ENCODE results near the gene MKS1.

MKS1 gene

DNA sequence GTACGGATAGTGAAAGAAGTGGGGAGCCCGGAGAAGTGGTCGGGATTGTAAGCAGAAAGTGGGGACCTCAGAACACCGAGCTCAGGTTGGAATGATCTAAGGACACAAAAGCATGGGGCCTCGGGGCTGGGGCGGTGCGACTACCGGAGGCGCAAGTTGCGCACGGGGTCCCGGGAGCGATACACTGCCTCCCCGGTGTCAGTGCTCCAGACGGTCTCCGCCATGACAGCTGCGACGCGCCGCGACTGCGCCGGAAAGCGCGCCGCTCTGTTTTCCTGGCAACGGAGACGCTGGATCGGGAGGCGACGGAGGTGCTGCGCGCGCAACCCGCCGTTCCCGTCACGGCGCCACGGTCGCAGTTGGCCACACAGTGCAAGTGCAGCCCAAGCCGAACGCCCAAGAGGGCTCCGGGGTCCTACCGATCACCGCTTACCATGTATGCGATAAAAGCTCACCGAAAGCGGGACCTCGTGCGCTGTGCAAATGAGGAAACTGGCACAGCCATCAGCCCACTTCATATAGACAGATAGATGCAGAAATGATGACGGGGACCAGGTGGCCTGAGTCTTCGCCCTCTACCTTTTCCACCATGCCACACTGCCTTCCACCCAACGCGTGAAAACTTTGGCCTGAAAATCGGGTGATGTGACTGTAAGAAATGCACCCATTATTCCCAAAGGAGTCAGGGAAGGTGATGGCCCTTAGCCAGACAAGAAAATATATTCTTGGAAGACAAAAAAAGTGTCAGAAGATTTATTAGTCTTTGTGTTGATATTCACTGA, at the start of gene MKS1:
Gene MKS1, minus strand, starts transcription at position 249 of the 782 bp plus-strand sequence. Its CDS starts 25 bp downstream, at position 224.
- peak; percentile 98 for DNase-seq

DNA sequence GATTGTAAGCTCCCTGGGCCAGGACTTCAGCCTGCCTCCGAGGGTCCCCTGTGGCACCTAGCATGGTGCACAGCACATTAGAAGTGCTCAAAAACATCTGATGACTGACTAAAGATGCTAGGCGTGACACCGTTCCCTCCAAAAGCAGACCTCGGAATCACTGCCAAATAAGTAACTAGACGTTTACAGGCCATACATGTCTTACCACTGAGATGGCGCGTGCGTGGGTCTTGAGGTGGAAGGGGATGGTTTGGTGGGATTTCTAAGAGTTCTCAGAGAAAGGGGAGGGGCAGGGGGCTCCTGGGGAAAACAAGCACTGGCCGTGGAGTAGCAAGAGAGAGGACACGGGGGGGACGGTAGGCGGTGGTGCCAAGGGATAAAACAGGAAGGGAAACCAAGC, 49.3 kb upstream of the MKS1 start:
- DNase-seq: no peak

- no peak for DNase-seq
These were observed 48.6 kb upstream of the MKS1 start for GRCh38 chr17:58267347-58268324.

GRCh38 chr17:58265902-58266875, 47.1 kb upstream of the MKS1 start:
- no peak for DNase-seq

GRCh38 chr17:58265271-58265670, 46.2 kb upstream of the MKS1 start:
- no peak for DNase-seq

DNA sequence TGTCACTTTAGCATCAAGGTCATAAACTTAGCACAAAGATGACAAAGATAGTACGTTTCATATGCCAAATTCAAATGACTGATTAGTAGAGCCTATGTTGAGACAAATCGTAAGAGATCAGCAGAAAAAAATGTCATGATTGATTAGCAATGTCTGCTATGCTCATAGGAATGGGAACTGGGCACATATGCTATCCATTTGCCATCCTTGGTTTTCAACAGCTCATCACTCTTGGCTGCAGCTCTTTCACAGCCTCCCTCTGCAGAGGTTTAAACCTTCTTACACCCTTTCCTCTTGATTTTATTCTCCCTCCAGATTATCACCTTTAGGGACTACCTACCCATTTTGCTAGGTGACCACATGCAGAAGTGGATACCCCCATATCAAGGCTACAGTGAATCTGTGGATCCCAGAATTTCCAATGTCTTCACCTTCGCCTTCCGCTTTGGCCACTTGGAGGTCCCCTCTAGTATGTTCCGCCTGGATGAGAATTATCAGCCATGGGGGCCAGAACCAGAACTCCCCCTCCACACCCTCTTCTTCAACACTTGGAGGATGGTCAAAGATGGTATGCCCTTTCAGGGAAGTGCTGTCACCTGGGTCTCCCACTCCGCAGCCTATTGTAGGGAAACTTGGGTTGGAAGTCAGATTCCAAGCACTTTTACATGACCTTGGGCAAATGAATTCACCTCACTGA, 45.5 kb upstream of the MKS1 start:
- DNase-seq: no peak

- DNase-seq: no peak
These were observed 44.7 kb upstream of the MKS1 start for GRCh38 chr17:58263773-58264172.

DNA sequence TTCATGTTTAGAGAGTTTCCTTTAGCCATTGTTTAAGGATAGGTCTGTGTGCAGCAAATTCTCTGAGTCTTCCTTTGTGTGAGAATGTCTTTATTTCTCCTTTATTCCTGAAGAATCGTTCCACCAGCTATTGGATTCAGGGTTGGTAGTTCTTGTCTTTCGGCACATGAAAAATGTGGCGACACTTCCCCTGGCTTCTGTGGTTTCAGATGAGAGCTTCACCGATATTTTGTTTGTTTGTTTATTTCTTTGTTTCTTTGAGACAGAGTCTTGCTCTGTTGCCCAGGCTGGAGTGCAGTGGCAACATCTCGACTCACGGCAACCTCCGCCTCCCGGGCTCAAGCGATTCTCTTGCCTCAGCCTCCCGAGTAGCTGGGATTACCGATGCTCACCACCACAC, 43.1 kb upstream of the MKS1 start:
- DNase-seq: no peak

- no peak for DNase-seq
These were observed 35.7 kb upstream of the MKS1 start for GRCh38 chr17:58254803-58255202.

DNA sequence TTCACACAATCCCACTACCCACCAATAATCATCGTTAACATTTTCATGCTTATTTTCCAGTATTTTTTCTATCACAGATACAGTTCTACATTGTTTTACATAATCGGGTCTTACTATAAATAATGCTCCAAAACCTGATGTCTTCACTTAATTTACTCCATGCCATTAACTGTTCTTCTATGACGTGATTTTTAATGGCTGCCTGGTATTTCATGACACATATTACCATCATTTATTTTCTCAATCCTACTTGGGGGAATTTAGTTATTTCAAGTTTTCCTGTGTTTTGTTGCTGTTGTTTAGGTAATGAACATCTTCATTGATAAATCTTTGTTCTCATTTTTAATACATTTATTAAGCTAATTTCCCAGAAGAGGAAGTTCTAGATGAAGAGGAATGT, 34.0 kb upstream of the MKS1 start:
- DNase-seq: no peak

DNA sequence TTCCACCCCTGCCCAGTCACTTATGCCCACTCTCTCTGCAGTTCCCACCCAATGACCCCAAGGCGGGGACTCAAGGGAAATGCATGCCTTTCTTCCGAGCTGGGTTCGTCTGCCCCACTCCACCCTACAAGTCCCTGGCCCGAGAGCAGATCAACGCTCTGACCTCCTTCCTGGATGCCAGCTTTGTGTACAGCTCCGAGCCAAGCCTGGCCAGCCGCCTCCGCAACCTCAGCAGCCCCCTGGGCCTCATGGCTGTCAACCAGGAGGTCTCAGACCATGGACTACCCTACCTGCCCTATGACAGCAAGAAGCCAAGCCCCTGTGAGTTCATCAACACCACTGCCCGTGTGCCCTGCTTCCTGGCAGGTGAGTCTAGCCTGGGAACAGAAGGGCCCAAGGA, 33.1 kb upstream of the MKS1 start:
- DNase-seq: no peak

- no peak for DNase-seq
These were observed 31.4 kb upstream of the MKS1 start for GRCh38 chr17:58250344-58251011.

DNA sequence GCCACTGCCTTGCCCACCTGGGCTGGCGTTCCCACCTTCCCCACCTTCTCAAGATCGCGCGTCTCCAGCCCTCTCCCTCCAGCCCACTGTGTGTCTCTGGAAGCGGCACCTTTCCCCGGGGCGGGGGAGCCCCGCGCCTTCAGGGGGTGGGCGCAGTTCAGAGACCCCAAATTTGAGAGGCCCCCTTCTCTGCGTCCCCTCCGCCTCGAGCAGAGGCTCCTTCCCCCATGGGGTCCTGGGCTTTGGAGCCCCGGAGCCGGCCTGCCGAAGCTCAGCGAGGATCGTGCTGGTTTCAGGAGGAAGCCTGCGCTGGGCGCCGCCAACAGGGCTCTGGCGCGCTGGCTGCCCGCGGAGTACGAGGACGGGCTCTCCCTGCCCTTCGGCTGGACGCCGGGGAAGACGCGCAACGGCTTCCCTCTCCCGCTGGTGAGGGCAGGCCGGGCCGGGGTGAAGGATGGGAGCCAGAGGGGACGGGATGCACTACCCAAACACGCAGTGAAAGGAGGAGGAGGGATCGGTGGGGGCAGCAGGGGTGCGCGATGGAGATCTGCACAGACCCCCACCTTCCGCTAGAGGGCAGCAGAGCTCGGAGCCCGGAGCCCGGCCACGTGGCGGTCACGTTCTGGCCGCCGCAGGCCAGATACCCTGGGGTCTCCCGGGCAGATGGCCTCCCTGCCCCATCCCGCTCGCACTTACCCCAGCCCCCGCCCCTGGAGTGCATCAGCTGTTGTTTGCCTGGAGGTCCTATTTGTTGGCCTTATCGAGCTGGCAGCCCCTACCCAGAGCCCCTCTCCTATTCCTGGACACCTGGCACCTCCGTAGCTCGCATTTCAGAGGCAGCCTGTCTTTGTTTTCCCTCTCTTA, 30.4 kb upstream of the MKS1 start:
- no peak for DNase-seq

DNA sequence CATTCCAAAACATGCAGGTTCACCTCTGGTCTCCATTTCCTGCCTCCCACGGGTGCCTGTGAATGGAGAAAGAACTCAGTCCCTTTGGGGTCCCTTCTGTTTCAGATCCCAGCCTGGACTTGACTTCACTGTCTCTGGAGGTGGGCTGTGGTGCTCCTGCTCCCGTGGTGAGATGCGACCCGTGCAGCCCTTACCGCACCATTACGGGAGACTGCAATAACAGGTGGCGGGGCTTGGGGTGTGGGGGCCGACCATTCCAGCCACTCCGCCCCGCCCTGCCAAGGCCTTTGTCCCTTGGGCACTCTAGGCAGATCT, 29.9 kb upstream of the MKS1 start:
- no peak for DNase-seq

- no peak for DNase-seq
These were observed 28.7 kb upstream of the MKS1 start for GRCh38 chr17:58247511-58248363.

GRCh38 chr17:58246781-58247180, 27.7 kb upstream of the MKS1 start:
- no peak for DNase-seq

DNA sequence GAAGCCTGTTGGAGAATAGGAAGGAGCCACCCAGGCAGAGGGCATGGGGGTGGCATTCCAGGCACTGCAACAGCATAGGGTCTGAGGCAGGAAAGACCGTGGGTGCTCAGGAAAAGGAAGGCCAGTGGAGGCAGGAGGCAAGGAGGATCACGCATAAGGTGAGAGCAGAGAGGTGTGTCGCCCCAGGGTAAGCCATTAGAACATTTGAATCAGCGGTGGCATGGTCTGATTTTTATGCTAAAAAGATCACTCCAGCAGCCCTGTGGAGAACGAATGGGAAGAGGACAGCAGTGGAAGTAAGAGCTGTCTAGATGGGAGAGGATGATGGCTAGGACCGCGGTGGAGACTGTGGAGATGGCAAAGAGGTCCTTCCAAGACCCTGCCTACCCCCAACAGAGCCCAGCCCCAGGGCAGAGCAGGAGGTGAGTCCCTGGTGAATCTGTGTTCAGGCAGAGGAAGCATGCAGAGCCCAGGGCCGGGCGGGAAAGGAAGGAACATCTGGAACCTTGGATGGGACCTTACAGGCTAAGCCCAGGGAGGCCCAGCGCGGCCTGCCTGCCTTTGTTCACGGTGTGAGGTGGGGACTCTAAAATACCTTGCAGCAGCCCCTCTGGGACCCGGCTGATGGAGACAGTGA, 27.2 kb upstream of the MKS1 start:
- no peak for DNase-seq

GRCh38 chr17:58245428-58246103, 26.5 kb upstream of the MKS1 start:
- no peak for DNase-seq

- no peak for DNase-seq
These were observed 25.9 kb upstream of the MKS1 start for GRCh38 chr17:58244963-58245362.
